Measurements from ENCODE around the gene ARHGAP26.
"Not testable (repeated sequence)": the region's sequence is repeated elsewhere in the genome, so short reads cannot be mapped to it uniquely, and the experiment has no call there.

ARHGAP26 gene

DNA sequence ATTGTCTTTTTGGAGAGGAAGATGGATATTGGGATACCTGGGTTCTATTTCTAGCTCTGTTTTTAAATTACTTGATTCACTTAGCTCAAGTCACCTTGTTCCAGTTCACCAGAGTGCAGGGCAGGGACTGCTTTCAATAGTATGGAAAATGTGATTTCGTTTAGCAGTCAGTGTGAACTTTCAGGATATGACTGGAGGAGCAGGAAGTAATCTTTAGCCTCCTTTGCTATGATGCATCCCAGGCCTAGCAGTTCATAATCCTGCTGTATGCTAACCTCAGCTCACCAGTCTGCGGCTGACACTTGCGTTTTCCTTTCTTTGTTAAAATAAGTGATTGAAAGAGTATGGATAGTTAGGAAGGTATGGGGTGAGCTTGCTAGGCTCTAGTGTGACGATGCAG lies 169.7 kb downstream of the ARHGAP26 start:
- FAIRE-seq: no peak

DNA sequence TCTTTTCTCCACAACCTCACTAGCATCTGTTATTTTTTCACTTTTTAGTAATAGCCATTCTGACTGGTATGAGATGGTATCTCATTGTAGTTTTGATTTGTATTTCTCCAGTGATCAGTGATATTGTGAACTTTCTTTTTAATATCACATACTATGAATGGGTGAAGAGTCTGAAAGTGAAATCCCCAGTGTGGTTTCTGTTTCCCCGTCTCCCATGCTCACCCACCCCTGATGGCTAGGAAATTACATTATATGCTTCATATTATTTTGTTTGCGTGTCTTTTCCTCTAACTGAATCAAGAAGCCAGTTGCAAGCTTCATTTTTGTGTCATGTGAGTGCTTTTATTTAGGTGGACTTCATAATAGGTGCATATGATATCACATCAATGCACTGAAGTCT lies 171.1 kb downstream of the ARHGAP26 start:
- FAIRE-seq: no peak

DNA sequence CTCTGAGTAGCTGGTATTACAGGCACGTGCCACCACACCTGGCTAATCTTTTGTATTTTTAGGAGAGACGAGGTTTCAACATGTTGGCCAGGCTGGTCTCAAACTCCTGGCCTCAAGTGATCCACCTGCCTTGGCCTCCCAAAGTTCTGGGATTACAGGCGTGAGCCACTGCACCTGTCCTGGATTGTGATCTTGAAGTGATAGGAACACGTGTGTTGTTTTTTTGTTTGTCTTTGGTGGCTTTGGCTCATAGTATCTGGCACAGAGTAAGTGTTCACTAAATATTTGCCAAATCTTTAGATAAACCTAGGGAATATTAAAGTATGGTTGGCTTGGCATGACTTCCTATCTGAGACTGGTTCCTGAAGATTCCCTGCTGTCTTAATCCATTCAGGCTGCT lies 172.7 kb downstream of the ARHGAP26 start:
- FAIRE-seq: no peak

DNA sequence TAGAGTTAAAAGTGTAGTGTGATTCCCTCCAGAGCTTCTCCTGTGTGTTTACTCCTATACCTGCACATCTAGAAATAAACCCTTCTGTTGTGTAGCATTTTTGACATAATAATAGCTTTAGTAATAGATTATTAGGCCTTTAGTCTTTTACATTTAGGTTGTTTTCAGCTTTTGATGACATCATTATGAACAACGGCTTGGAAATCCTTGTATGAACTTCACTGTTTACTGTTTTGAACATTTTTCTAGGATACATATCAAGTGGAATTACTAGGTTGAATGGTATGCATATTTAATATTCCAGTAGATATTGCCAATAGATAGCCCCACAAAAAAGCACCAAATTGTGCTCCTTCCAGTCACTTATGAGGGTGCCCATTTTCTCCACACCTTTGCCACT lies 174.0 kb downstream of the ARHGAP26 start:
- no peak for FAIRE-seq

DNA sequence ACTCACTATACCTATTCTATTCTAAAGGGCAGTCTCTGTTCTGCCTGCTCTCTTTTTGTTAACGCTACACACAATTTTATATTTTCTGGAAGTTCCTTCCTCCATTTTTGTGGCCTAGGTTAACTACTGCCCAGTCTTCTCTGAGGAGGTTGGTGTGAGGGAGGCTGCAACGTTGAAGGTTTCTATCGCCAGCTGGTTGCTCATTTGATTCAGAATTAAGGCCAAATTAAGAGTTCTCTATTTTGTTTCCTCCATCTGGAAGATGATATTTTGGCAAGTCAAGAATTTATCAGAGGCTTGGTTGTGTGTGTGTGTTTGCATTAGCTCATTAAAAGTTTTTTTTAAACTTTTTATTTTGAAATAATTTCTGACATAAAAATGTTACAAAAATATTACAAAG lies 175.1 kb downstream of the ARHGAP26 start:
- FAIRE-seq: no peak

DNA sequence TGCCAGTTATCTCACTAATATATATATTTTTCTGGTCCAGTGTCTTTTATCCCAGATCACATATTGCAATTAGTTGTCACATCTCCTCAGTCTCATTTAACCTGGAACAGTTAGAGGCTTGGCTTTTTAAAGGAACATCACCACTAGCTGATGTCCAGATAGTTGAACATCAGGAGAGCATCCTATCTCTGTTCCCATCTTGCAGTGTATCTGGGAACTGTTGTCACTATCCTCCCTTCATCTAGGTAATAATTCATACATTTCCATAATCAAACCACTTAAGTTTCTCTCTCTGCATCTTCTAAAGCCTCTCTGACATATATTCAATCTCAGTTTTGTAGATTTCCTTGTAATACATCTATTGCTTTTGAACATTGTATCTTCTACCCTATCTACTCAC lies 175.7 kb downstream of the ARHGAP26 start:
- no peak for FAIRE-seq

DNA sequence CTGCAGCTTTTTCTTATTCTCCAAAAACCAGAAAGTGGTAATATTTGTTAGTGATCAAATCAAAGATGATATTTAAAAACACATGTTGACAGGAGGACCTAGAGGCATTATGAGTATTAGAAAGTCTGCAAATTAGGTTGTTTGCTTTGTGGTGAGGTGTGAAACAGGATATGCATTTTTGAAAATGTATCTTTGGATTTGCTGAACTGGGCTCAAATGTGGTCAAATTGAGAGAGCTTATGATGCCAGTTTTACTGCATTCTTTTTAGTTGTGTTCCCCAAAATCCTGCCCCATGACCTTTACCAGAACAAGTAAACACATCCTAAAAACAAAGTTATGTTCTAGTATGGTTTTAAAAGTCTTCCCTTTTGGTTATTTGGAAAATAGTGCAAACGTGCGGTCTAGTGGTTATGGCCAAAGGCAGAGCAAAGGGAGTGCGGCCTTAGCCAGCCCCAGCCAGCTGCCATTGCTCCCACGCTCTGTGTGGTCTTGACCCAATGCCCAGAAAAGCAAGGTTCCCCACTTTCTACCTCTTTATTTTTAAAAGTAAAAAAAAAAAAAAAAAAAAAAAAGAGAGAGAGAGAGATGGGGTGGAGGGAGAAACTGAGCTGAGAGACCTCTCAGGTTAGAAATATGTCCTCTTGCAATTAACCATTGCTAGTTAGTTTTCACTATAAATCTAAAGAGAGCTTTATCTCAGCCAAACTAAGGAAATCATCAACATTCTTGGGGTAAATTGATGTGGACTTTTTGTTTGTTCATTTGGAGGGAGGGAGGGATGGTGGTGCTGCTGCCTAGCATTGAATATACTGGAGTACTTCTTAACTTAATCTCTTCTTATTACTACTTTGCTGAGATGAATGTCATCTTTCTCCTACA lies 176.6 kb downstream of the ARHGAP26 start:
- FAIRE-seq: no peak

DNA sequence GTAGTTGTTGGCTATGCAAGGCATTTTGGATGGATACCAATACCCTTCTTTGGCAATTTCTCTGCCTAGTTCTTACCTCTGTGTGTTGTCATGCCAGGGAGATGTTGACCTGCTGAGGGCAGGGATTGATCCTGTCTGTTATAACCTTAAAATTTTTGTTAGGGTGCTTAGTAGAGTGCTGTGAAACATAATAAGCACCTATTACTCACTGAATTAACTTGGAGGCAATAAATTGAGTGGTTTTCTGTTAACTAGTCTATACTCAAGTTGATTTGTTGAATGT lies 177.2 kb downstream of the ARHGAP26 start:
- no peak for FAIRE-seq

DNA sequence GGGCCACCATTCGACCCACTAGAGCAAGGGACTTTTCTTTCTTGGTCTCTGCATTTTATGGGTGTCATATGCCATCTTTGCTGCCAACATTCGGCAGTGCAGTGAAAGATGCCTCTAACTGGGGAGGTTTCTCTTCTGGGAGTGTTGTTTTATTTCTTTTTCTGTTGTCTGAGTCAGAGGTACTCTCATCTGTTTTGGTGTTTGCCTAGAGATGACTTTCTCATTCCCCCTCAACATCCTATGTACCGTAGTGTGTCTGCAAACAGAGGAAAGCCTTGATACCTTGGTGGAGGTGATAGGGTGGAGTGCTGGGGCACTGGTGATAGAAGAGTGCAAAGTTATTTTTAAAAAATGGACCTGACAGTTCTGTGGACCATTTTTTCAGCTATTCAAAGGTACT lies 182.1 kb downstream of the ARHGAP26 start:
- FAIRE-seq: no peak

DNA sequence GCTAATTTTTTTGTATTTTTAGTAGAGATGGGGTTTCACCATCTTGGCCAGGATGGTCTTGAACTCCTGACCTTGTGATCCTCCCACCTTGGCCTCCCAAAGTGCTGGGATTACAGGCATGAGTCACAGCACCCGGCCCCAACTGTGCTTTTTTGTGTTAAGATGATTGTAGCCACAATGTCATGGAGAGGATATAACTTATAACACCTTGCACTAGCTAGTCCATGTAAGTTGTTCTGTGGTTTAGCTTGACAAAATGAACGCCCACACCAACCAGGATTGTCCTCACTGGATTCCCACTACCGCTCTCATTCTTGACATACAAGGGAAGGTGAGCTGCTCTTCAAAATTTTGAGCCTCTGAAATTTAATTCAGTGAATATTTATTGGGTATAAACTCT lies 182.7 kb downstream of the ARHGAP26 start:
- FAIRE-seq: not testable (repeated sequence)

DNA sequence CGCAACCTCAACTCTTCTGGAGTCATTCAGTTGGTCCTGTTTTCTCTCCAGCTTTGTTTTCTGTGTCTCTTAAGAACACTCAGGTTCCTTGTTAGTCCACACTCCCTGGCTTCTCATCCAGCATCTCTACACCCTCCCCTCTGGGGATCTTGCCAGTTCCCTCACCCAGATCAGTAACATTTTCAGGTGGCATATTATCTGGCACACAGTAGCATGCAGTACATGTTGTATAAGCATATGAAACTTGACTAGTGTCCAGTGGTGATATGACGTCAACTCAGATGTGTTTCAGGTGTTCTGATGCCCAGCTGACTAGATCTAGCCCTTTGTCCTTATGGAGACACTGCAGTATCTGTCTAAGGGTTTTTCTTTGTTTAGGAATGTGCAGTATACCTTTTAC lies 184.3 kb downstream of the ARHGAP26 start:
- no peak for FAIRE-seq

DNA sequence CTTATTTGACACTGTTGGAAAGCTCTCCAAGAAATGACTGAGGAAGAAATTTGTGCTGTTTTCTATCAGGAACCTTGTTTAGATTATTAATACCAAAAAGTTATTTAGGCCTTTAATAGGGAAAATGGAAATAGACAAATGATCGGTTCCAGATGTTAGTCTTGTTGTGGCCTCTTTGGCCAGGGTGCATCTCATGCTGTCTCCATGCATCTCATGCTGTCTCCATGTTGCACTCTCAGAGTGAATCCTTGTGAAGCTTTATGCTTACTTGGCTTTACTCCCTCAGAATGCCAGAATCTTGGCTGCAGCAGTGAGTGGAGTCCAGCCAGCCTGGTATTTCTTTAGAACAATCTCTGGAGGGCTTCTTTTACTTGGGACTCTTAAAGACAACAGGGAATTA lies 185.5 kb downstream of the ARHGAP26 start:
- no peak for FAIRE-seq

DNA sequence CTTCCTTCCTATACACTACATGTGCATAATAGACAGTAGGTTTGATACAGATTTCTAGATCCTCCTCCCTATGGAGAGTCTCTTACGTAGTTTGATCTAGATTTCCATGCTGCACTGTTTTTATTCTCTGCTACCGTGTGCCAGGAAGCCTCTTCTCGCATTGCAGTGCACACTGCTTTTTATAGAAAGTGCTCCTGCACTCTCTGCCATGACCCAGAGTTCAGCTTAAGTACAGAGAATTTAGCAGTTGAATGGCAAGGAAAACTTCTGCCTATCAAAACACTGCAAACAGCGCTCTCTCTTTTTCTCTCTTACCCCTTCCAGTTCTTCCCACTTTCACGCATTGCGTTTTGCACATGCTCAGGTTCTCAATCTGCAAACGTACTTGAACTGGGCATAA lies 187.4 kb downstream of the ARHGAP26 start:
- FAIRE-seq: no peak

DNA sequence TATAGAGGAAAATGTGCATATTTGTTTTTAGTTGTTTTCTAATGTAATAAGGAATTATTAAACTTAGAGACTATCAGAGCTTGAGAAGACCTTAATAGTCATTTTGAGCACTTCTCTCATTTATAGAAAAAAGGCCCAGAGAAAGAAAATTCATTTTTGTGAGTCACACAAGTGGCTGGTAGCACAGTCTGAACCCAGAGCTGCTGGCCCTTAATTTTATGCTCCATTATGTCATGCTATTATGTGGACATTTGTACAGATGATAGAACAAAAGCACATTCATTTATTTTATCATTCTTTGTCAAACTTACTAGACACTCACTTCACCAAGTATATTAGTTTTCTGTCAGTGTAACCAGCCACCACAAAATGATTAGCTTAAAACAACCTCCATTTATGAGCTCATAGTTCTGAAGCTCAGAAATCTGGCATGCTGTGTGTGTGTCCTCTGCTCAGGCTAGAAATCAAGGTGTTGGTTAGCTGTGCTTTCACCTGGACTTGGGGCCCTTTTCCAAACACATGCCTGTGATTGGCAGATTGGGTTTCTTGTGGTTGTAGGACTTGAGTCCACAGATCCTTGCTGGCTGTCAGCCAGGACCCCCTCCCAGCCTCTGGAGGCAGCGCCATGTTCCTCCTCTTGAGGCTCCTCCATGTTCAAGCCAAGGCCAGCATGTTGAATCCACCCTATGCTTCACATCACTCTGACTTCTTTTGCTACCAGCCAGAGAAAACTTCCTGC lies 188.9 kb downstream of the ARHGAP26 start:
- no peak for FAIRE-seq

DNA sequence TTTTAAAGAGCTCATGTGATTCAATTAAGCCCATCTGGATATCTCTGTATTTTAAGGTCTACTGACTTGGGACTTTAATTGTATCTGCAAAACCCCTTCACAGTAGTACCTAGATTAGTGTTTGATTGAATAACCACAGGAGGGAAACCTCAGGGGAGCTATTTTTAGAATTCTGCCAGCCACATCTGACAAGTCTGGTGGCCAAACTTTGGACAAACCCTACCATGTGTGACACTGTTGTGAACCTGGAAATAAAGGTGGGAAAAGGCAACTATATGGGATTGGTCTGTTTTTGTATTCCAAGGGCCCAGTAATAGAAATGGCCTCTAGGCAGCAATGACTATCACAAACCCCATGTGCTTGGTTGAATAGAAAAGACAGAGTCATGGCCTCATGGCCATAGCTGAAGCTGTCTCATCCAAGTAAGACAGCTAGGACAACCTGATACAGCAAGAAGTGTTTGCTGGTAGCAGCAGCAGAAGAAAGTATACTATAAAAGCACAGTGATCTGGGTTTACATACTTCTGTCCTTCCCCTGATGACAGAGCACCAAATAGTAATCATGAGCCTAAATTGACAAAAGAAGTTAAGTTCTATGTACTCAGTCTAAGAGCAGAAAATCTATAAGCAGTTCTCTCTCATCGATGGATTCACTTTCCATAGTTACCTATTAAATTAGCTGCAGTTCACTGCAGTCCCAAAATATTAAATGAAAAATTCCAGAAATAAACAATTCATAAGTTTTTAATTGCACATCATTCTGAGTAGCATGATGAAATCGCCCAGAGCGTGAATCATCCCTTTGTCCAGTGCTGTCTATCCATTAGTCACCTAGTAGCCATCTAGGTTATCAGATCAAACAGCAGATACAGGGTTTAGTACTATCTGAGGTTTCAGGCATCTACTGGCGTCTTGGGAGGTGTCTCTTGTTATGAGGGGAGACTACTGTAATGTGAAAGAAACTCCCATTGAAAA lies 189.8 kb downstream of the ARHGAP26 start:
- FAIRE-seq: no peak

DNA sequence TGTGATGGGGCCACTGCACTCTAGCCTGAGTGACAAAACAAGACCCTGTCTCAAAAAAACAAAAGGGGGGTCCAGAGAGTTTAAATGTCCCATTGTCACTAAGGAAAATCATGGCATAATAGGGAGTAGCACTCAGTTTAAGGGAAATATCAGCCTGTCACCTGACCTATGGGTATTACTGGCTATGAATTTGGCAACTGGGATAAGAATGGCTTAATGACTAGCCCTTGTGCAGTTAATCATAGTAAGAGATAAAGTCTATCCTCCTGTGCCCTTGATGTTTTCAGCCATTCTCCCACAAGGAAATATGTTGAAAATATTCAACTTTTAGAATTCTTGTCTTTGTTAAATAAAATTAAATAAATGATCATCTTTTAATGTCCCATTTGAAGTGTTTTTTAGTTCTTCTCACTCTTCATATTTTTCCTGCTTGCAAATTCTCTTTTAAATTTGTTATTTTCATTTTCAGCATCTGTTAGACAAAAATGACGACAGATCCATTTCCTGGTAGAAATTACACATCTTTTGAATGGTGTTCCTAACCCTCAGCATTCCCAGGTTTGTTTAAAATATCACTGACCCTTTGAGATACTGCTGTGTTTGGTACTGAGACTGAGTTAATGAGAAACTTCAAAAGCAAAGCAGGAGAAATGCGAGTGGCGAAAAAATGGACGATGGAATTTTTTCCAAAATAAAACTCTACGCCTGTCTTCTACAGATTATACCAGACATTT lies 191.4 kb downstream of the ARHGAP26 start:
- FAIRE-seq: no peak

DNA sequence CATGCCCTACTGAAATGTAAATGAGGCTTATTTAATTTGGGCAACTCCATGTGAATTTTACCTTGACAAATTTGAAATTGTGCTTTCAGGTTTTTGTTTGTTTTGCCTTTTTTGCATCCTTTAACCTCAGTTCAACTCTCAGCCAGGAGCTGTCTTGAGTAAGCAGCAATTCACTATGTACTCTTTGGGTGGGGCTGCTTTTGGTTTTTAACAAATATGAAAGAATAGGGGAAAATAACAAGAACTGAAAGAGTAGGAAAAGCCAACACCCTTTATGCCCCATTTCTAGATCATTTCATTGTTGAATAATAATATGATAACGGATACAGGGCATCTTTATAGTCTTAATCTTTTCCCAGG lies 192.0 kb downstream of the ARHGAP26 start:
- FAIRE-seq: no peak

DNA sequence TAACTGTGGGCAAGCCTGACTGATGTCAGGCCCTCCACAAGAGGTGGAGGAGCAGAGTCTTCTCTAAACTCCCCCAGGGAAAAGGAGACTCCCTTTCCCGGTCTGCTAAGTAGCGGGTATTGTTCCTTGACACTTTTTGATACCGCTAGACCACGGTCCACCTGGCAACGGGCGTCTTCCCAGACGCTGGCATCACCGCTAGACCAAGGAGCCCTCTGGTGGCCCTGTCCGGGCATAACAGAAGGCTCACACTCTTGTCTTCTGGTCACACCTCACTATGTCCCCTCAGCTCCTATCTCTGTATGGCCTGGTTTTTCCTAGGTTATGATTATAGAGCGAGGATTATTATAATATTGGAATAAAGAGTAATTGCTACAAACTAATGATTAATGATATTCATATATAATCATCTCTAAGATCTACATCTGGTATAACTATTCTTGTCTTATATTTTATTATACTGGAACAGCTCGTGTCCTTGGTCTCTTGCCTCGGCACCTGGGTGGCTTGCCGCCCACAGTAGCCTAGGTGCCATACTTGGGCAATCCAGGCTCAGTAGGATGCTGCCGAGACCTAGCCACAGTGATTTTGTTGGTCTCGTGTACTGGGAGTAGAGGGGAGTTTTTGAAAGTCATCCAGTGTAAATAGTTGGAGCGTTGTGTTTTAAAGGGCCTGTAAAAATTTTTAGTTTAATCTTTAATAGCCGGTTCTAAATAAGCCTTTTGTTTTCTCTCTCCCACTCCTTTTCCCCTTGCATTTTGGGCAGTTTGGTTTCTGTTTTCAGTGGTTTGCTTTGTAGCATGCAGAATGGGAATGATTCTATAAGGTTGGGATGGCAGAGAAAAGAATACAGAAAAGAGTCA lies 195.3 kb downstream of the ARHGAP26 start:
- FAIRE-seq: not testable (repeated sequence)

DNA sequence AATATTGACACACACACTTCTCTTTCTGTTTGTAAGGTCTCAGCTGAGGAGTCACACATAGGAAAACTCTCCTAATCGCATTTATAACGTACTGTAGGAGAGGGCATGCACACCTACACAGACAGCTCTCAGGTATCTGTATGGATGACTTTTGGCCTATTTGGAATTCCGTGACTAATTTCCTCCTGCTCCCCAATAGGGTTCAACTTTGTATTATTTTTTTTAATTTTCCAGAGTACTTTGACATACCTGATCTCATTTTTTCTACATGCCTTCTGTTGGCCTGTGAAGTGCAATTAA lies 195.9 kb downstream of the ARHGAP26 start:
- FAIRE-seq: no peak

DNA sequence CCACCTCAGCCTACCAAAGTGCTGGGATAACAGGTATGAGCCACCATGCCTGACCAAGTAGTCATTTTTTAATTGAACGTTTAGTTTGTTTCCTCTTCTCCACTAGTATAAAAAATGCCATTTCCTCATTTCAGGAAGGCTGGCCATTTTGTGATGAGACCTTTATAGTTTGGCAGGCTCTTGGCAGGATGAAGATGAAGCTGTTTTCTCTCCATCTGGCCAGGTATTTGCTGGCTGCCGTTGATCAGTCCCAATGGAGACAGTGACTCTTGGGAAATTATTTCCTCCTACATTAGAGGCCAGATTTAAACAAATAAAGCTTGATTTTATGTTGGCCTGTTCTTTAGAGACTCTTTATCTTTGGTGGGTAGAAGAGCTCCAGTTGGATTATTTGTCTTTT lies 199.0 kb downstream of the ARHGAP26 start:
- FAIRE-seq: no peak

DNA sequence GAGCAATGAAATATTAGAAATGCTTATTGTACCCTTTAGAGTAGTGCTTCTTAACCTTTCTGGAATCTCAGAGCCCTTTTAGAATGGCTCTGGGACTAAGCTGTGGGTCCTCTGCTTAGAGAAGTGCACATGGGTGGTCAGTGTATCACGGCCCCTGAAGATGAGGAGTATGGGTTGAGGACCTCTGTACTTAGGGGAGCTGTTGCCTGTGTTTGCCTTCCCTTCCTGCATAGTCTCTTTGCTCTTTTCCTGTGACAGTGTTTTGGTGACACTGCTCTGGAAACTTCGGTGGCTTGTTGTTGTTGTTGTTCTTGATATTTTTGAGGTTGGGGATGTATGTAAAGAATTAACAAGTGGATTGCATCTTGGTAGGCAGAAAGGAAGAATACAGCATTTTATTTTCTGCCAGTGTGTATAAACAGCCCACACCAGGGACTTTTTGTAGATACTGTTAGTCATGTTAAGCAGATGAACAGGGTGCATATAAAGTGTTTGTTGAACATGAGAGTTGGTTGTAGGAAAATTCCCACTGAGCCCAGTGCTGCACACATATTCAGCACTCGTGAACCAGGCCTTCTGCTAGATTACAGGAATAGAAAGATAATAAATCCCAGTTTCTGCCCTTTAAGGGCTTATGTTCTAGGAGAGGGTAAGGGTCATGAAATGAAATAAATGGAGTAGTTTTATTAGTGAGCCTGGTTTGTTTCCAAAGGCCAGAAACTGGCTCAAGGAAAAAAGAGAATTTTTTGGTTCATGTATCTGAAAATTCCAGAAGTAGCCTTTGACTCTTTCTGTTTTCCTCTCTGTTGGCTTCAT lies 199.7 kb downstream of the ARHGAP26 start:
- FAIRE-seq: no peak

Data from TTC549 (cell line).